Astrocyte of the hippocampus (primary cell): ENCODE measurements around the gene CNTNAP4.

Experiments
- DNase-seq: peaks from one replicate; pipeline ENCODE4 v3.0.0; 2011; ENCODE audit warnings: low read depth, low spot score

CNTNAP4 gene

GRCh38 chr16:76487411-76488064 is 210.3 kb downstream of the CNTNAP4 start:
- no peak for DNase-seq

GRCh38 chr16:76488065-76488417 is 210.8 kb downstream of the CNTNAP4 start:
- DNase-seq = no peak

GRCh38 chr16:76490036-76490639 is 212.9 kb downstream of the CNTNAP4 start:
- no peak for DNase-seq

- DNase-seq = no peak
Observed at GRCh38 chr16:76500006-76500405, 222.8 kb downstream of the CNTNAP4 start.

- DNase-seq = no peak
Observed at GRCh38 chr16:76502063-76502462, 224.9 kb downstream of the CNTNAP4 start.

GRCh38 chr16:76502555-76502954 is 225.4 kb downstream of the CNTNAP4 start:
- no peak for DNase-seq

- no peak for DNase-seq
Observed at GRCh38 chr16:76503091-76503490, 225.9 kb downstream of the CNTNAP4 start.

GRCh38 chr16:76511203-76511602 is 234.0 kb downstream of the CNTNAP4 start:
- DNase-seq = no peak

GRCh38 chr16:76518781-76519180 is 241.6 kb downstream of the CNTNAP4 start:
- DNase-seq = no peak

GRCh38 chr16:76524356-76524755 is 247.2 kb downstream of the CNTNAP4 start:
- no peak for DNase-seq

GRCh38 chr16:76524769-76525168 is 247.6 kb downstream of the CNTNAP4 start:
- no peak for DNase-seq

GRCh38 chr16:76527244-76527643 is 250.0 kb downstream of the CNTNAP4 start:
- no peak for DNase-seq

GRCh38 chr16:76529120-76529519 is 251.9 kb downstream of the CNTNAP4 start:
- DNase-seq = no peak

- DNase-seq = no peak
Observed at GRCh38 chr16:76531236-76531635, 254.0 kb downstream of the CNTNAP4 start.

- DNase-seq = no peak
Observed at GRCh38 chr16:76532188-76532973, 255.2 kb downstream of the CNTNAP4 start.

GRCh38 chr16:76539609-76540008 is 262.4 kb downstream of the CNTNAP4 start:
- DNase-seq = no peak

GRCh38 chr16:76541070-76541469 is 263.9 kb downstream of the CNTNAP4 start:
- no peak for DNase-seq

- no peak for DNase-seq
Observed at GRCh38 chr16:76565542-76565941, 288.3 kb downstream of the CNTNAP4 start.

- DNase-seq = no peak
Observed at GRCh38 chr16:76571755-76572154, 294.6 kb downstream of the CNTNAP4 start.

GRCh38 chr16:76573281-76573680 is 296.1 kb downstream of the CNTNAP4 start:
- no peak for DNase-seq

- no peak for DNase-seq
Observed at GRCh38 chr16:76574651-76575050, 297.4 kb downstream of the CNTNAP4 start.

- no peak for DNase-seq
Observed at GRCh38 chr16:76576526-76576925, 299.3 kb downstream of the CNTNAP4 start.

- no peak for DNase-seq
Observed at GRCh38 chr16:76577003-76577402, 299.8 kb downstream of the CNTNAP4 start.
